Skeletal muscle satellite cell (primary cell): ENCODE results near the gene BATF2.
"Not testable (repeated sequence)": the region's sequence is repeated elsewhere in the genome, so short reads cannot be mapped to it uniquely, and the experiment has no call there.

Source experiments
- H3K27me3 ChIP-seq: 2 replicates; pipeline ENCODE4 v1.7.0; 2013; ENCODE audit warnings: low read length; ENCODE audit not compliant: control insufficient read depth, insufficient read depth
- H3K36me3 ChIP-seq: 2 replicates; pipeline ENCODE4 v1.7.0; 2013; ENCODE audit warnings: mild to moderate bottlenecking, control low read depth, low read length; ENCODE audit not compliant: insufficient read depth
- H3K4me1 ChIP-seq: 2 replicates; pipeline ENCODE4 v1.7.0; 2013; ENCODE audit warnings: low read length; ENCODE audit not compliant: control insufficient read depth, insufficient read depth
- H3K4me2 ChIP-seq: 2 replicates; pipeline ENCODE4 v1.7.0; 2013; ENCODE audit warnings: mild to moderate bottlenecking, low read length
- H3K4me3 ChIP-seq: 2 replicates; pipeline ENCODE4 v1.7.0; 2013; ENCODE audit warnings: low read length
- H3K9ac ChIP-seq: 2 replicates; pipeline ENCODE4 v1.7.0; 2013; ENCODE audit warnings: mild to moderate bottlenecking, low read depth, low read length, moderate library complexity
- H3K9me3 ChIP-seq: replicated peaks from 2 replicates; pipeline ENCODE4 v1.7.0; 2013; ENCODE audit warnings: mild to moderate bottlenecking, control low read depth, low read length

BATF2 gene

DNA sequence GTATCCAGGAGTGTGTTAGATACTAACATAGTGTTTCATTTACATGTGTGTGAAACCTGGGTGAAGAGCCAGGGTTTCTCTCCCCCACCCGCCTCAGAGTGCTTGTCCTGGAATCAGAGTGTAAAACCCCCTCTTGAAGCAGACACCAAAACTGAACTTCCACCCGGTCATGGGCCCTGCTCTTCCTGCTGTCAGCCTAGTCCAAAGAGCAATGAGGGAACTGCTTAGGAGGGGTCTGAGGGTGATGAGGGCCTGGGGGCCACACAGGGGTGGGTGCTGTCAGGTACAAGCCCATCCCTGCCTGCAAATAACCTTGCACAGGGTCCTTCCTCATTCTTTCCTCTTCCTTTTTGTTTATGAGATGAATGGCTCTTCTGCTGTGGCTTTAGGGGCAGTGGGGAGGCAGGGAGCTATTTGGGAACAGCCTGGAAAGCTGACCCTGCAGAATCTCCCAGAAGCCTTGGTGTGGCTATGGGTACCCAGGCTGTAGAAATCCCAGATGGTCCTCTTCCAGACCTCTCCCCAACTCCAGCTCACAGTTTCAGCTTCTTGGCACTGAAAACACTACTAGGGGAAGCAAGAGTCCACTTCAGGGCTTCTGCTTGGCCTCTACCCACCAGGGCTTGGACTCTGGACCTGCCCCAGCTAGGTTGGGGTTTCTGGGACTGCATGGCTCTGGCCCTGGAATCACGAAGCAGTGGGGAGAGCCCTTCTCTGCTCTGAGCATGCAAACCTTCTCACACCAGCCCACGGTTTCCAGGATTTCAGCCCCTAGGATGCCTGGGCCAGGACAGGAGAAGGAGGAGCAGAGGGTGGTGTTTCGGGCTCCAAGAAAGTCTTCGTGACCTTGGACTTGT is 8.5 kb downstream of the BATF2 start:
- Histone ChIP-seq H3K4me2 (no peak overlapping the region), H3K9me3 (no peaks in the 10 kb centered on the region), H3K4me1 (peaks cover 7% of the 10 kb centered on the region), H3K27me3 (peaks cover 4% of the 10 kb centered on the region), H3K9ac (no peak overlapping the region), H3K4me3 (no peak overlapping the region), H3K36me3 (no peaks in the 10 kb centered on the region)

DNA sequence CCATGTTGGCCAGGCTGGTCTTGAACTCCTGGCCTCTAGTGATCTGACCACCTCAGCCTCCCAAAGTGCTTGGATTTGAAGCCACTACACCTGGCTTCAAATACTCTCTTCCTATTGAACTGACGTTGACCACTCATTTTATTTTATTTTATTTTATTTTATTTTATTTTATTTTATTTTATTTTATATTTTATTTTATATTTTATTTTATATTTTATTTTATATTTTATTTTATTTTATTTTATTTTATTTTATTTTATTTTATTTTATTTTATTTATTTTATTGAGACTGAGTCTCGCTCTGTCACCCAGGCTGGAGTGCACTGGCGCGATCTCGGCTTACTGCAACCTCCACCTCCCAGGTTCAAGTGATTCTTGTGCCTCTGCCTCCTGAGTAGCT is 13.4 kb downstream of the BATF2 start:
- not testable (repeated sequence) for H3K36me3 ChIP-seq, H3K27me3 ChIP-seq, H3K4me3 ChIP-seq, H3K4me2 ChIP-seq, H3K9ac ChIP-seq, H3K9me3 ChIP-seq, H3K4me1 ChIP-seq

DNA sequence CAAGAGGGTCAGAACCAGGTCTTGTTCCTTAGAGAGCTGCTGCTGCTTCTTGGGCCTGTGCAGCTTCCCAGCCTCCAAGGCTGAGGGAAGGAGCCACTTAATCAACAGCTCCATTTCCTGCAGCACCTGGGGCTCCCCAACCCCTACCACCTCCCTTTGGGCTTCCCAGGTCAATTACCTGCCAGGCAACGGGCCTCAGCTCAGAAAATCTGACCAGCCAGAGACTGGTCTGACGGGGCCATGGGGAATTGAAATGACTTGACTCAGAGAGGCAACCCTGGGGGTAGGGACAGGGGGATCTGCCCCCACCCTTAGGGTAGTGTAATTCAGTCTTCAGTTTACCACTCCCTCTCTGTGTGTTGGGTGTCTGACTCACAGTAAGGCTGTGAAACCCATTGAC is 20.1 kb downstream of the BATF2 start:
- Histone ChIP-seq H3K36me3 (no peaks in the 10 kb centered on the region), H3K9ac (no peak overlapping the region), H3K4me1 (peaks cover 6% of the 10 kb centered on the region), H3K4me3 (no peak overlapping the region), H3K27me3 (peaks cover 6% of the 10 kb centered on the region), H3K4me2 (no peak overlapping the region), H3K9me3 (no peaks in the 10 kb centered on the region)

DNA sequence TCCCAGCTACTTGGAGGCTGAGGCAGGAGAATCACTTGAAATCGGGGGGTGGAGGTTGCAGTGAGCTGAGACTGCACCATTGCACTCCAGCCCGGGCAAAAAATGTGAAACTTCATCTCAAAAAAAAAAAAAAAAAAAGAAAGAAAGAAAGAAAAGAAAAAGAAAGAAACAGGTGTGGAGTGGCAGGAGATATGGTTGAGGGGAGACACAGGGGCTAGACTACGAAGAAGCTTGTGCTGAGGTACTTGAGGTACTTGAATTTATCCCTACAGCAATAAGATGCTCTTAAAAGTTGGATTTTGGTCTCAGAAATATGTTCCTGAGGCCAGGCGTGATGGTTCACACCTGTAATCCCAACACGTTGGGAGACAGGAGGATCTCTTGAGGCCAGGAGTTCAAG is 22.6 kb downstream of the BATF2 start:
- Histone ChIP-seq H3K9me3 (no peaks in the 10 kb centered on the region), H3K36me3 (no peaks in the 10 kb centered on the region), H3K27me3 (no peaks in the 10 kb centered on the region), H3K4me3 (no peak overlapping the region), H3K4me2 (no peak overlapping the region), H3K9ac (no peak overlapping the region), H3K4me1 (peaks cover 8% of the 10 kb centered on the region)

DNA sequence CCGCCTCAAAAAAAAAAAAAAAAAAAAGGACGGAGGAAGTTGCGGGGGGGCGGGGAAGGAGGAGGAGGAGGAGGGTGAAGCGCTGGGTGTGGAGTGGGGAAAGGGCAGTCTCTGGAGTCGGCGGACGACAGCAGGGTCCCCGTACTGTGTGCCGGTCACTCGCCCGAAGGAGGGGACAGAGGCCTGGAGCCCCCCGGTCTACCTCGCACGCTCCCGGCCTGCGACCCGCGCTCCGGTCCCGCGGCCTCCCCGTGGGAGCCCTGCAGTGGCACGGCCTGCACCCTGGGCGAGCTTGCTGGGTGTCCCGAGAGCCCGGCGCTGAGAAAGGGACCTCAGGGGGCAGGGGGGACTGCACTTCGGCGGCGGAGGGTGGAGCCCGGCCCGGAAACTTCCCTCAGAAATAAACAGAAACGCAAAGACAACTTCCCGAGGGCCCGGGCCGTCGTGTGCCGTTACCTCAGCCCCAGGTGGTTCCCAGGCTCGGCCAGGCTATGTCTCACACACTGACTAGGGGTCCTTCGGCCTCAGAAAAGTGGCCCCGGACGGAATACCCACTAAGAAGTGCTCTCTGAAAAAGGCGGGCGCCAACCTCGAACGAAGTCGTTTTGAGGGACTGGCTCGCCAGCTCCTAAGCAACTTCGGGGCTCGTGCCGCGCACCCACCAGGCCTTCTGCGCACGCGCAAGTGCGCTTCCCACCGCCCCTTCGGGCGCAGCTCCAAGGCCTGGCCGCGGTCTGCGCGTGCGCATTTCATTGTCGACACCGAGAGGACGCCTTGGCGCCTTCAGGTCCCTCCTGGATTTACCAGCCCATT is 25.1 kb downstream of the BATF2 start, which contains the start of gene MAJIN:
Gene MAJIN (minus strand): TSS at position 688 of the 813 bp plus-strand sequence. CDS start 12,703 bp downstream, outside the sequence.
- H3K27me3 ChIP-seq: no peaks in the 10 kb centered on the region
- no peaks in the 10 kb centered on the region for H3K36me3 ChIP-seq
- H3K4me3 ChIP-seq: peak within 1 kb of the TSS; percentile 62

DNA sequence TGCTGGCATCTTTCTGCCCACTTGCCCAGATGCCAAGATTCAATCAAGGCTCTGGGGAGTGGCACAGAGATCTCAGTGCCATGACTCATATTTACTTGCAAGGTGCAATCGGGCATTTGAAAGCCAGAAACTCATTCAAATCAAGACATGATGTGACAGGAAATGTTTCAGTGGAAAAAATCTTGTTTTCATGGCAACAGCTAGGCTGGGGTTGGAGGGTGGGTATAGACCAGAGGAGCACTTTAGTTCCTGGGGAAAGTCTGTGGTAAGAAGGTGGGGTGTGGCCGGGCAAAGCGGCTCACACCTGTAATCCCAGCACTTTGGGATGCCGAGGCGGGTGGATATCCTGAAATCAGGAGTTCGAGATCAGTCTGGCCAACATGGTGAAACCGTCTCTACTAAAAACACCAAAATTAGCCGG is 26.0 kb downstream of the BATF2 start:
- Histone ChIP-seq H3K4me2 (no peak overlapping the region), H3K4me3 (no peak overlapping the region), H3K4me1 (peaks cover 8% of the 10 kb centered on the region), H3K36me3 (no peaks in the 10 kb centered on the region), H3K27me3 (no peaks in the 10 kb centered on the region), H3K9me3 (no peaks in the 10 kb centered on the region), H3K9ac (no peak overlapping the region)

More for the DNA sequence above, 25.1 kb downstream of the BATF2 start, which contains the start of gene MAJIN:
- H3K9ac ChIP-seq: no peak within 1 kb of the TSS
- peak within 1 kb of the TSS; percentile 77 for H3K4me2 ChIP-seq
- H3K9me3 ChIP-seq: no peaks in the 10 kb centered on the region
- peaks cover 8% of the 10 kb centered on the region for H3K4me1 ChIP-seq

DNA sequence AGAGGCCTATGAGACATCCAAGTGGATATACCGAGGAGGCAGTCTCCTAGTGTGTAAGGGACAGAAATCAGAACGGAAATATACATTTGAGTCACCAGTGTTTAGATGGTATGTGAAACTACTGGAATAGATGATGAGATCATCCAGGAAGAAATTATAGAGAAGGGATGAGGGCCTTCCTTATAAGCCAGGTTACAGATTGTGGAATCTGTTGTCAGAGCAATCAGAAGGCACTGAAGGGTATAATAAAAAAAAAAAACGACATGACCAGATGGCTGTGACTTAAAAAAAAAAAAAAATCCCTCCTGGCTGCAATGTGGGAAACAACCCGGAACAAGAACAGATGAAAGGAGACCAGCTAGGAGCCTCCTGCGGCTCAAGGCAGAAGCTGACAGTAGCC is 27.6 kb downstream of the BATF2 start:
- Histone ChIP-seq H3K27me3 (no peaks in the 10 kb centered on the region), H3K9me3 (no peaks in the 10 kb centered on the region), H3K9ac (no peak overlapping the region), H3K36me3 (no peaks in the 10 kb centered on the region), H3K4me3 (no peak overlapping the region), H3K4me2 (no peak overlapping the region), H3K4me1 (peaks cover 8% of the 10 kb centered on the region)

DNA sequence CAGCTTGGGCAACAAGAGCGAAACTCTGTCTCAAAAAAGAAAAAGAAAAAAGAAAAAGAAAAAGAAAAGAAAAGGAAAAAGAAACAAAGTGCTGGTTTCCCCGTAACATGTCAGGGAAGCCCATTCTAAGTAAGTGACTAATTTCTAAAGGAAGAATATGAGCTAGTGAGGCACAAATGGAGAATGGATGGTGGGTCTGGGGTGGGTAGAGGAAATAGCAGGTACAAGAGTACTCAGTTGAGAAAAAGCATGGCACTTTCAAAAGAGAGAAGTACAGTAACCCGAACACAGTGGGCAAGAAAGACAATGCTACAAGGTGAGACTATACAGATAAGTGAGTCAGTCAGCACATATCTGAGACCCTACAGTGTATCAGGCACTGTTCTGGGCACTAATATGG is 29.4 kb downstream of the BATF2 start:
- Histone ChIP-seq H3K36me3 (no peaks in the 10 kb centered on the region), H3K4me3 (no peak overlapping the region), H3K4me2 (no peak overlapping the region), H3K4me1 (peaks cover 8% of the 10 kb centered on the region), H3K27me3 (peaks cover 4% of the 10 kb centered on the region), H3K9ac (no peak overlapping the region), H3K9me3 (no peaks in the 10 kb centered on the region)

DNA sequence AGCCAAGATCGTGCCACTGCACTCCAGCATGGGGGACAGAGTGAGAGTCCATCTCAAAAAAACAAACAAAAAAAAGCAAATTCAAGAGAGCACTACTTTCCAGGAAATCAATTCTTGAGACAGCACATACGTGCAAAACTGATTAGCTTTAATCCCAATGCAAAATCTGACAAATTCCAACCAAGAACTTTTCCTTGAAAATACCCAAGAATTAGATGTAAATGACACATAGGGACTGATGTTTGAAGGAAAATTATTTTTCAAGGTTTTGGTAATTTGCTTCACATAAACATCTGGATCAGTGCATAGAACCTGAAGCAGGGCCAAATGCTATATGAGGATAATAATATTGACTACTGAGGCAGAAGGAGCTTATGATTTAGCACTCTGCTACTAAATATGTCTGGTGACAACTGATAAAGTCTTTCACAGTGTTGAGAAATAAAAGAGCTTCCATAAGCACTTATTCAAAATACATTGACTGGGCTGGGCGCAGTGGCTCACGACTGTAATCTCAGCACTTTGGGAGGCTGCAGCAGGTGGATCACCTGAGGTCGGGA is 33.6 kb downstream of the BATF2 start:
- Histone ChIP-seq H3K4me2 (no peak overlapping the region), H3K36me3 (no peaks in the 10 kb centered on the region), H3K9ac (no peak overlapping the region), H3K27me3 (peaks cover 26% of the 10 kb centered on the region), H3K4me1 (no peaks in the 10 kb centered on the region), H3K9me3 (no peaks in the 10 kb centered on the region), H3K4me3 (no peak overlapping the region)

DNA sequence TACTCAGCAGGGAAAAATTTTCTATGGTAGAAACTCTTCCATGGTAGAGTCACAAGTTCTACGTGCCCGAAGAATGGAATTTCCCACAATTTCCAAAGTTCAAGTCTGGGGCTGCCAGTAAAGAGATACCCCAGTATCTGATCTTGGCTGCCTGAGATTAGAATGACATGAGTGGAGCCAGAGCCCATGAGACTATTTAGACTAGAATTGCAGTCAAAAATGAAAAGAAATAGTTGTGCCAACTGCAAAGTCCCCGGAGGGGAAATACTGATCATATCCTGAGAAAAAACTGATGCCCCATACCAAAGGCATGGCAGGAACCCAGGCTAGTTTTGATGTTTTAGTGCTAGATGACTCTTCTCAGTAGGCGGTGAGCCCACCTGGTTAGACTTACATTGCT is 36.1 kb downstream of the BATF2 start:
- no peak overlapping the region for H3K4me2 ChIP-seq
- H3K27me3 ChIP-seq: peaks cover 26% of the 10 kb centered on the region
- H3K4me3 ChIP-seq: no peak overlapping the region
- no peaks in the 10 kb centered on the region for H3K36me3 ChIP-seq
- no peaks in the 10 kb centered on the region for H3K4me1 ChIP-seq
- H3K9me3 ChIP-seq: no peaks in the 10 kb centered on the region
- H3K9ac ChIP-seq: no peak overlapping the region

DNA sequence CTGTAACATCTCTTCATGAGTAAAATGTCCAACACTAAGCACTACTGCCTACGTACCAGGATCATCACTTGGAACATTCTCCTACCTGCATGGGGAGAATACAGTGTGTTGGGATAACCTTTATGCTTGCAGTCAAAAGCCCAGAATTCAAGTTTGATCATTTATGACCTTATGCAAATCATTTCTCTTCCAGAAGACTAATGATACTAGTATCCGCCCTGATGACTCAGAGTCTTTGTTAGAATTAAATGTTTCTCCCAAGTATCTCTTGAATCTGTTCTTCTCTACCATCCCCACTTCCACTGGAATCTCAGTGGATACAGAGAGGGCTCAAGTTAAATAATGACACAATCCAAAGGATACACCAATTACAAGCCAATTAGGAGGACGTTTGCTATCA is 37.3 kb downstream of the BATF2 start:
- H3K9ac ChIP-seq: no peak overlapping the region
- no peaks in the 10 kb centered on the region for H3K9me3 ChIP-seq
- no peaks in the 10 kb centered on the region for H3K4me1 ChIP-seq
- no peak overlapping the region for H3K4me2 ChIP-seq
- no peaks in the 10 kb centered on the region for H3K36me3 ChIP-seq
- peaks cover 38% of the 10 kb centered on the region for H3K27me3 ChIP-seq
- no peak overlapping the region for H3K4me3 ChIP-seq
